GM10266 (cell line): ENCODE data around the gene OR4D11.
A peak's percentile ranks its signal among the peaks of the same experiment; 100 is the strongest.

Source experiments
- DNase-seq: peaks from one replicate; pipeline ENCODE4 v3.0.0; 2012; ENCODE audit errors: extremely low spot score
- CTCF ChIP-seq: IDR thresholded peaks from 2 replicates; pipeline ENCODE4 v1.5.1; 2012; ENCODE audit warnings: mild to moderate bottlenecking, low read depth; ENCODE audit not compliant: control insufficient read depth, insufficient read depth; ENCODE audit errors: missing control alignments

The OR4D11 gene

GRCh38 chr11:59550368-59550841, 47.0 kb downstream of the OR4D11 start:
- DNase-seq: peak; percentile 73
- peak; percentile 53 for TF ChIP-seq CTCF

- no peak for DNase-seq
- no peak for TF ChIP-seq CTCF
Measured at GRCh38 chr11:59550842-59551658, 47.7 kb downstream of the OR4D11 start.

DNA sequence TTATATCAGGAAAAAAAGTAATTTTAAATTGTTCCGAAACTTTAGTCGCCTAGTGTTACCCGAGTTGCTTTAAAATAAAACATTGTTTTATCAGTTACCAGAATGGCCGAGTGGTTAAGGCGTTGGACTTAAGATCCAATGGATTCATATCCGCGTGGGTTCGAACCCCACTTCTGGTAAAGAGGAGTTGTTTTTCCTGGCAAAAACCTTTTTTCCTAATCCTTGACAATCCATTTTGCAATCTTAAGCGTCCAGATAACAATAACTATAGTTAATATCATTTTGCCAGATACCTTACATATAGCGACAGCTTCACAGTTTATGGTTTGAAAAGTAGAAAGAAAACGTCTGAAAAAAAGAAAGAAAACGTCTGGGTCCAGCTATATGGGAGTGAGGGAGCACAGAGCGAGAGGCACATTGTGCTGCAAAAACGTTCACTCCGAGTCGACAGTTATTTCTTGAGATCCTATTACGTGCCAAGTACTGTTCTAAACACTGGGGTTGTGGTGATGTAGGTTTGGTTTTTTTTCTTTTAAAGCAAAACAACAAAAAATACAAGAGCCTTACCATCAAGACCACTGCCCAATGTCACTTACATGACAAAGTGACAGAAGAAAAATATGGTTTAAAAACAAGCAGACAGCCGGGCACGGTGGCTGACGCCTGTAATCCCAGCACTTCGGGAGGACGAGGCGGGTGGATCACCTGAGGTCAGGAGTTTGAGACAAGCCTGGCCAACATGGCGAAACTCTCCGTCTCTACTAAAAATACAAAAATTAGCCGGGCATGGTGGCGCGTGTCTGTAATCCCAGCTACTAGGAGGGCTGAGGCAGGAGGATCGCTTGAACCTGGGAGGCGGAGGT, 48.5 kb downstream of the OR4D11 start:
- no peak for TF ChIP-seq CTCF
- no peak for DNase-seq

DNA sequence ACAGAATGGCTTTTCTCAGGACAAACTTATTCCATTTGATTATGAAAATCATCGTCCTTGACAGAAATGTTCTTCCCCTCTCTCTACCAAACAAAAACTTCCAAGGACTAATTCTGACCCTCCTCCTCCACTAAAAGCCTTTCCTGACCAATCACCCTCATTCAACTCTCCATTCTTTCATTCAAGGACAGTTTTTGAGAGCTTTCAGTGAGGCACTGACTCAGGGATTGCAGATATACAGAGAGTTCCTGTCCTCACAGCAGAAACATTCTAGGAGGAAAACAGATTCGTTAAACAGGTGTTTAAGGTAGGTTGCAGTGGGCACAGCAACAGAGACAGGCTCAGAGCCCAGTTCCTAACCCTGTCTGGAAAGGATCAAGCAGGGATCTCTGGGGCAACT, 49.5 kb downstream of the OR4D11 start:
- no peak for DNase-seq

GRCh38 chr11:59553323-59553722, 49.9 kb downstream of the OR4D11 start:
- no peak for DNase-seq
- TF ChIP-seq CTCF: no peak

More for the DNA sequence above, 49.5 kb downstream of the OR4D11 start:
- no peak for TF ChIP-seq CTCF
